Measurements from ENCODE around the gene SORCS1. TPM values are rescaled to one million over a fixed set of nuclear protein-coding genes. Genes with fewer than 3 reads are reported as not detected.

Gene SORCS1
- total RNA-seq, 2 donors from 2014 or later, result not detected

DNA sequence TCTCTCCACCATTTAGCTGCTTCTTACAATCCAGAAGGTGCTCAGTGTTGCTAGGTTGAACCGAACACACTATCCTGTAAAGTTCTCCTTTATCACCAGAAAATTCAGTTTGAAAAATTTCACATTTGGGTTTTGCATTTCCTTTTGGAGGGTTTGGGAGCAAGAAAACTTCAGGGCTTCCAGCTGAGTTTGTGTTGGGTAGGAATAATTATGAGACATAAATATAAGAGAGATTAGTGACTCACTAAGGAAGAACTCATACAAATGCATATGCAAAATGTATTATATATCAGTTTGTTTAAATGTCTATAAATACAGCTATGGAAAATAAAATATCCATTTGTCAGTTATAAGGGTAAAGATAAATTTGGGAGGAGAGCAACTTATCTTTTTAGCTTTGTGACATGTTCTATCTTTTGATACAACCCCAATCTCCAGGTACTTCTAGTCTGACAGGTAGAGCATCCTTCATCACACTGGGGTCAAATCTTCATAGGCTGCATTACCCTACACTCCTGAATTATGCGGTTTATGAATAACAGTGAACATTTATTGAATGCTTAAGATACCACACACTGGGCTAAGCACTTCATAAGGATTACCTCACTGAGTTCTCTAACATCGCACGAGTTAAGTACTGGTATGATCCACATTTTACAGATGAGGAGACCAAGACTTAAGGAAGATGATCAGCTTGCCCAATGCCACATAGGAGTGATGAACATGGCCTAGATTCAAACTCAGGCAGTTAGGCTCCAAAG lies 304.4 kb downstream of the SORCS1 start:
- peaks cover 7 to 12% of the 10 kb centered on the region in 2 donors for H3K9me3 Mint-ChIP-seq
- H3K36me3 Mint-ChIP-seq, result peaks cover 0 to 6% of the 10 kb centered on the region in 2 donors
- DNase-seq (ENCODE audit: low spot score in 2 of 2), result no peak
- ATAC-seq, result no peak
- H3K27ac Mint-ChIP-seq, result no peak overlapping the region

DNA sequence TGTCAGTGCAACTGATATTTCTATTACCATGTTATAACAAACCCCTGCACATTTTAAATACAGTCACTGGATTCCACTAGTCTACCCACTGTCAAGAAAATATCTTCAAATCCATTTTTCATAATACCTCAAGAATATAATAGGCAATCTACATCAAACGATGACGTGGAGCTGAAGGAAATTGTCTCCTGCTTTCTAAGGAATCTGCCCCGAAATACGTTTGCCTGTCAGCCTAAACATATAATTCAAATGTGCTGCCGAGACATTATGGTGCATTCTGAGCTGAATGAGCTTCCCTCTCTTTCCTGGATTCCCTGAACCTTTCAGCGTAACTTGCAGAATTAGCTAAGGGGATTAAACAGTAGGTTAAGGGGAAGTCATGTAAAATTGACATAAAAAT lies 306.8 kb downstream of the SORCS1 start:
- no peak for DNase-seq (ENCODE audit: low spot score in 2 of 2)
- Mint-ChIP-seq H3K27ac (no peak overlapping the region), H3K9me3 (peaks cover 10 to 22% of the 10 kb centered on the region in 2 donors), H3K36me3 (peaks cover 0 to 10% of the 10 kb centered on the region in 2 donors)
- ATAC-seq, result no peak

DNA sequence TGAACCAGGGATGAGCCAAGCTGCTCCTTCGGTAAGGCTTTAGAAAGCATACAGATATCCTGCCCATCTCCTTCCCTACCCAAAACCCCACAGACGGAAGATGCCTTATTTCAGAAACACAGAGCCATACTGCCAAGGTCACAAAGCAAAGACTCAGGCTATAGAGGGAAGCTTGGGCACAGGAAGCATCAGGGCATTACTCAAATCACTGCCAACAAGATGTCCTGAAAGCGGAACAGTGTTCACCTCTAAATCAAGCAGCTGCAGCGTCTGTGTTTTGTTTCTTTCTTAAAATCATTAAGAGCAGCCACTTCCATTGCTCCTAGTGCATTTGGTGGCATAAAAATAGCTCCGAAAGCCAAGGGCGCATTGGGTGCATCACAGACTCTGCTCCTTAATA lies 307.3 kb downstream of the SORCS1 start:
- ATAC-seq (no peak), DNase-seq (ENCODE audit: low spot score in 2 of 2) (no peak)
- H3K27ac Mint-ChIP-seq, result no peak overlapping the region
- peaks cover 0 to 10% of the 10 kb centered on the region in 2 donors for H3K36me3 Mint-ChIP-seq
- H3K9me3 Mint-ChIP-seq, result peaks cover 10 to 22% of the 10 kb centered on the region in 2 donors

DNA sequence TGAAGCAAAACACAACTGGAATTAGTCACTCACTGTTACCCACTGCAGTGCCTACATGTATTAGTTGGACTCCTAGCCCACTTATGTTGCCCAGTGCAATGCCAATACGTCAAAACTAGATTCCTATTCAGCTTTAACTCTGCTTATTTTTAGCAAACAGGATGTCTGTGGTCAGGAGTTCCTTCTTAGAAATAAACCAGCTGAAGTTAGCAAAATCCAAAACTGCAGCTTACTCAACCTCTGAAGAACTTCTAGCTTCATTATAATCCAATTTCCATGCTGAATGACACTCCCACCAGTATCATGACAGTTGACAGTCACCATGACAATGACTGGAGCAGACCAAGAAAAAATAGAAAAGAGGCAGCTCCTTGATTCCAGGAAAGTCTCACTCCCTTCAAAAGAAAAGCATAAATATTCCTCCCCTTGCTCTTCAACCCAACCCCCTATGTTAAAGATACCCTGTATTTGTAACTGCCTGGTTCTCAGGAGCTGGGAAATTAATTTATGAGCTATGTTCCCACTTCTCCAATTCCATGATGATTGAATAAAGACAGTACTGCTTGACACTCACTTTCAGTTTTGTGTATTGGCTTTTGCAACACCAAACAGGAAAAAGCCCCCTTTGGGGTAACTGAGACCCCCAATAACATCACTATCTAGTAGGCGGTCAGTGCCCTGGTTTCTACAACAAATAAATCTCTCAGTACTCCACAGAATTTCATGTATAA lies 327.4 kb downstream of the SORCS1 start:
- DNase-seq (ENCODE audit: low spot score in 2 of 2), result no peak
- H3K9me3 Mint-ChIP-seq, result peaks cover 0 to 8% of the 10 kb centered on the region in 2 donors
- ATAC-seq, result peak in 1 of 2 donors; percentile 76
- H3K36me3 Mint-ChIP-seq, result no peaks in the 10 kb centered on the region
- peak overlapping the region in 1 of 2 donors; percentile 29 for H3K27ac Mint-ChIP-seq

DNA sequence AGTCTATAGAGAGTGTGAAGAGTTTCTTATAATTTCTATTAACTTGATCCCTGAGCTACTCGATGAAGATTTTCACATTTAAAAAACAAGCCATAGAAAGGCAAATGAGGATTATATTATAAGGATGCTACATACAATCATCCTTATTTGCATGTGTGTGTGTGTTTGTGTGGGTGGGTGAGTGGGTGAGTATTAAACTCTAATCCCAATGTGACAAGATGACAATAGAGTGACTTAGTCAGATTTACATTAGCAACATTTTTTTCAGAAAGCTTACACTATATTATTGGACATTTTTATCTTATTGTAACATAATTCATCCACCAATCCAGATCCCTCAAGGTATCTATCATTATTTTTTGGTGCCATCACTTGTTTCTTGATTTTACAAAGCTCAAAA lies 331.7 kb downstream of the SORCS1 start:
- Mint-ChIP-seq H3K27ac (no peak overlapping the region), H3K9me3 (no peaks in the 10 kb centered on the region), H3K36me3 (no peaks in the 10 kb centered on the region)
- ATAC-seq (no peak), DNase-seq (ENCODE audit: low spot score in 2 of 2) (no peak)

DNA sequence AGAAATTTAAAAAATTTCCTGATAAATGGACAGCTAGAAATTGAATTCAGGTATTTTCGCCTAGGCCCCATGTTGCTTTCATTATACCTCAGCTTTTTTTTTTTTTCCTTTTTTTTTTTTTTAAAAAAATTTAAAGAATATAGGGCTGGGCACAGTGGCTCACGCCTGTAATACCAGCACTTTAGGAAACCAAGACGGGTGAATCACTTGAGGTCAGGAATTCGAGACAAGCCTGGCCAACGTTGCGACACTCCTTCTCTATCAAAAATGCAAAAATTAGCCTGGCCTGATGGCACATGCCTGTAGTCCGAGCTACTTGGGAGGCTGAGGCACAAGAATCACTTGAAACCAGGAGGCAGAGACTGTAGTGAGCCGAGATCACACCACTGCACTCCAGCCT lies 334.0 kb downstream of the SORCS1 start:
- no peak for ATAC-seq
- DNase-seq (ENCODE audit: low spot score in 2 of 2), result no peak
- Mint-ChIP-seq H3K36me3 (no peaks in the 10 kb centered on the region), H3K9me3 (no peaks in the 10 kb centered on the region), H3K27ac (no peak overlapping the region)

DNA sequence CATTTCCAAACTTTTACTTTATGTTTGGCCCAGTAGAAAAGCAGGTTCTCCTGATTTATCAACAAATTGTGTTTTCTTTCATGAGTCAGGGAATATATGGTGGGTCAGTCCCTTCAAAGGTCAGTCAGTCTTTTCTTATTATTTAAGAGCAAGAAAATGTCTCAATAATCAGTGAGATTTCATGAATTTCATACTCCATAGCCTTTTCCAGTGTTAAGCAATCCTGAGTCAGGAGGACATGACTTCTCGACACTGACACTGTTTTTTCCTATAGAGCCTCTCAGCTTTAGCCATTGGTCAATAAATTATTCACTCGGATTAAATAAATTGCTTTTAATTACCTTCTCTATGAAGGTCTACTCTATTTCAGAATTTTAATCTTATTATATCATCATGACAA lies 334.5 kb downstream of the SORCS1 start:
- DNase-seq (ENCODE audit: low spot score in 2 of 2) (no peak), ATAC-seq (no peak)
- Mint-ChIP-seq H3K9me3 (no peaks in the 10 kb centered on the region), H3K36me3 (no peaks in the 10 kb centered on the region), H3K27ac (no peak overlapping the region)

DNA sequence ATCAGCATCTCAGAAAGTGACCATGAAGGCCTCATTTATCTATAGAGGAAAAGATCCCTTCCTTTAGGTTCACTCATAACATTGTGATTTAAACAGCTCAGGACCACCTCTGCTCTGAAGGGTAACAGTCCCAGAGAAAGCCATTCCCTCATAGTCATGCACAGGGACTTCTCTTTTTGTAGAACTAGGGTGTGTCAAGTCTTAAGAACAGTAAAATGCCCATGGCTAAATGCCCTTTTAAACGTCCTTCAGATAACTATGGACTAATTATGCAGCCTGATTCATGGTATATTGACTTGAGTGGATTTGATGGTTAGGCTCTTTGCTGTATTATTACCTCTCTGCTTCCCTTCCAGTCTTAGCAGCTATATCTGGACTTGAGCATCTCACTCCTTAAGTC lies 337.8 kb downstream of the SORCS1 start:
- Mint-ChIP-seq H3K9me3 (no peaks in the 10 kb centered on the region), H3K36me3 (no peaks in the 10 kb centered on the region), H3K27ac (no peak overlapping the region)
- ATAC-seq, result no peak
- no peak for DNase-seq (ENCODE audit: low spot score in 2 of 2)

DNA sequence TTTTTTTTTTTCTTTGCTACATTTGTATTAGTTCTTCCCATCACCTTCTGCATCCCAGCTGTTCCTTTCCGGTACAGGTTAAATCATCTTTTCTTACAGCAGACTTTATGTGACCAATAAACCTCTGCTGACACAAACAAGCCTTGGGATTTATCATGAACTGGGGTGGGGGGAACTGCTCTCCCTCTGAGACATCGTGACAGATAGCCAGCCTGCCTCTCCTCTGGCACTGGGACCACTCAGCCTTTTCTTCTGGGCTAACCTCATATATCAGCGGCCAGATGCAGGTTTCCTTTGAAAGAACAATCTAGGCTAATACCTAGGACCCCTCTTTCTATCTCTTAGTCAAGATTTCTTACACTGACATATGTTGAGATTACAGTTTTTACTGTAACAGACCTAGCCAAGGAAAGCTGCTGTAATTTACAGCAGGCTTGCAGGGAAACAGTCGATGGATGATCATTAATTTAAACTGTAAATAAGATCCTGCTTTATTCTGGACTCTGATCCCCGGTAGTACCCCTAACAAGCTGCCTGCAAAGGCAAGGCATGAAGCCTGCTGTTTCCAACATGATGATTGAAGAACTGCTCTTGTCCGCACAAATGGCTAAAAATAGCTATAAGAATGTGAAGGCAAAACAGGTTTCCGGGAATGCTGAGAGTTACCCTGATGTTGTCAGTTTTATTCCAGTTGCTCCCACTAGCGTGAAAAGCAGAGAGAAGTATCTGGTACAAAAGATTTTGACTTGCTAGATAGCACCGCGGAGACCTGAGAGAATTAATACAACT lies 338.7 kb downstream of the SORCS1 start:
- DNase-seq (ENCODE audit: low spot score in 2 of 2) (no peak), ATAC-seq (no peak)
- H3K36me3 Mint-ChIP-seq, result no peaks in the 10 kb centered on the region
- no peaks in the 10 kb centered on the region for H3K9me3 Mint-ChIP-seq
- H3K27ac Mint-ChIP-seq, result no peak overlapping the region

DNA sequence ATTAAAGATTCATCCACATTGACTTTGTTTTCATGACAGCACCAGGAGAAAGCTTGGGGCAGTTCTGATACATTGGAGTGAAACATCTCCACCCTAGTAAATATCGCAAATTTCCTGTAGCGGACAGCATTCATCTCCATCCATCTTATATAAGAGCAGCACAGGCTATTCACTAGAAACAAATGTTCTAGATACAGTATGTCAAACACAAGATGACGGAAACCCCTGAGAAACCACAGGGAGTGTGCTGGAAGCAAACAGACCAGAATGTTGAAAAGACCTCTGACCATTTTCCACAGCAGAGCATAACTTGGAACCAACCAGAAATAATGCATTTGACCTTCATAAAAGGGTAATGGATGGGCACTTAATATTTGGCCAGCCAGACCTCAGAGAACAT lies 343.9 kb downstream of the SORCS1 start:
- Mint-ChIP-seq H3K9me3 (no peaks in the 10 kb centered on the region), H3K36me3 (no peaks in the 10 kb centered on the region), H3K27ac (no peak overlapping the region)
- ATAC-seq (no peak), DNase-seq (ENCODE audit: low spot score in 2 of 2) (no peak)

DNA sequence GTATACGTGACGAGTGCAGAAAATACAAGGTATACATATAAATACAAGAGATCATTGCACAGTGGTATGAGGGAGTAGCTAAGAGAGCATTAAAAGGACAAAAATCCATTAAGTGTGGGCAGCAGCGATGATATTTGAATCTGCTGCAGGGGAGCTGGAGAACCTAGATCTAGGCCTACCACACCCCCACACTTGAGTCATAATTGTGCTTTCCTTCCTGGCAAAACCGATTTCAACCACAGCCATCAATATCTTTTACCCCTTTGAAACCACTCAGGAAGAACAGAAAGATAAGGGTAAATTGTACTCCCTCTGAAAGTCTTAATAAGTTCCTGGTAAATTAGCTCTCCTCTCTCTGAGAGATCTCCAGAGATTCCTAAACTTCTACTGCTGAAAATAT lies 345.0 kb downstream of the SORCS1 start:
- Mint-ChIP-seq H3K9me3 (no peaks in the 10 kb centered on the region), H3K27ac (no peak overlapping the region), H3K36me3 (no peaks in the 10 kb centered on the region)
- no peak for ATAC-seq
- no peak for DNase-seq (ENCODE audit: low spot score in 2 of 2)

DNA sequence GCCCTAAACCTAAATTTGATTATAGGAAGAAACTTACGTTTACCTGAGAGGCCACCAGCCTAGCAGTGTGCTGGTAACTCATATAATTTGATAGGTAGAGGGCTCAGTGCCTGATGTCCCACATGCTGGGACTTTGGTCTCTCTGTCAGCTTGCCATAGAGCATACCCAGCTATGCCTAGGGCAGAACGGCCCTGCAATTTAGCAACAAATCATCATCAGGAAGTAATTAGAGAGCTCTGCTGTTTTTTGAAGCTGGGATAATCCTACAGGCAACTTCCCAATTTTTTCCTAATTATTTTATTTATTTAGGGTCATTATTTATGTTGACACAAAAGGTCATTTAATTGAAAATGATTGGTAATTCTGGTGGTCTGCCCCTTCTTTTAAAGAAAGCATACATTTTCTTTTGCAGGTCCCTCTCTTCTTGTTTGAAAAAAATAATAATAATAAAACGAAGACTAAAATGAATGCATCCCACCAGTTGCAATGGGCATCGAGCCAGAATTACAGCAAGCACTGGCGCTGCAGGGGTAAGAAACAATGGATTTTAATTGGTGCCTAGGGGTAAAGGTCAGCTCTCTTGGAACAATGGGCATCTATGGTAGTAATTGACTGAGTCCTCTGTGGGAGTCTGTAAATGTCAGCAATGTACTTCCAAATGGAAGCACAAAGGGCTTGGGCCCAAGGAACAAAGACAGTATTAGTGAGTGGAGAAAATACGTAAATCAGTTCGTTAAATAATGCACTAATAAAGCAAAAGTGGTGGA lies 348.0 kb downstream of the SORCS1 start:
- ATAC-seq (no peak), DNase-seq (ENCODE audit: low spot score in 2 of 2) (no peak)
- Mint-ChIP-seq H3K27ac (no peak overlapping the region), H3K36me3 (no peaks in the 10 kb centered on the region), H3K9me3 (no peaks in the 10 kb centered on the region)

DNA sequence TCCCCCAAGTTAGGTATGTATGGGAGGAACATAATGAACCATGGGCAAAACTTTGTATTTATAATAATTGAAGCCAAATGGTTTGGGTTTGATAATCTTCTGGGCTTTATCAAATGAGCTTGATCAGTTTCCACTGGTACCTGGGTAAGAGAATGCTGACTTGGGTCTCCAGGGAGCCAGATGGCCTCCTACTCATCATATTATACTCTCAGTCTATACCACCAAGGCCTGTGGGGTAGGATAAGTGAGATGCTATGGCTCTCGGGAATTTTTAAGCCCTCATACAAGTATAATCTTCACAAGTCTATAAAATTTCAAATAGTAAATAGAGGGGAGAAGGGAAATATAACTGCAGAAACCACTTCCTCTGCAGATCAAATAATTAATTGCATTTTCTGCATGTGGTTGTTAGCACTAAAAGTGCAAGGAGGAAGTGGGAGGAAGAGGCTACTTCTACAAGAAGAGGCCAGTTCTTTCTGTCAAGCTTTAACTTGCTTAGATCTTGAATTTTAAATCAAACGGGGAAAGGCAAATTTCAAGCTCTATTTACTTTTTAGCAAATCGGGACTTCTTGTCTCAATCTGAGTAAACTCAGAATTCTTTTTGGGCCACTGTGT lies 349.0 kb downstream of the SORCS1 start:
- H3K9me3 Mint-ChIP-seq, result no peaks in the 10 kb centered on the region
- H3K27ac Mint-ChIP-seq, result no peak overlapping the region
- no peak for ATAC-seq
- H3K36me3 Mint-ChIP-seq, result no peaks in the 10 kb centered on the region
- DNase-seq (ENCODE audit: low spot score in 2 of 2), result no peak

DNA sequence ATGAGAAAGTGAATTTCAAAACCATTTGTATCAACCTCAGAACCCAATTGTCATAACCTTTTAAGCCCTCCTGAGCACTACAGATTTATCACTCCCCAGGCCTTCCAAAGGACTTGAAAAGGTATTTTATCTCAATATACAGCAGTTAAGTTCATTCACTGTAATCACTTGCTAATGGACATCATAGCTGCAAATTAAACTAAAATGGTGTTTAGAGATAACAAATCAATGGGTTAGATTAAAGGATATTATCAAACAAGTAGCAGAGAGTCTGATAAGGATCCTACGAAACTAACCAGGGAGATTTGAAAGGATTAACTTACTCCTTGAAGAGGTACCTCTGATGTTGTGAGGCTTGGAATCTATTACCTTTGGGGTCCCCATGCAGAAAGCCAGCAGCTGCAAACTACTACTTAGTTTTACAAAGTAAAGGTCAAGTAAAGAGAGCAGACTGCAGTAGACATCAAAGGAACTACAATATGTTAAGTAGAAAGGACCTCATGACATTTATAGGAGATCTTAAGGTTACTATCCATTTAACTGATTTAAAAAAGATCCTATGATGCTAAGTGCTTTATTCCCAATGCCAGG lies 359.4 kb downstream of the SORCS1 start:
- ATAC-seq (no peak), DNase-seq (ENCODE audit: low spot score in 2 of 2) (no peak)
- Mint-ChIP-seq H3K27ac (no peak overlapping the region), H3K36me3 (peaks cover 4 to 5% of the 10 kb centered on the region in 2 donors), H3K9me3 (peaks cover 4 to 9% of the 10 kb centered on the region in 2 donors)

DNA sequence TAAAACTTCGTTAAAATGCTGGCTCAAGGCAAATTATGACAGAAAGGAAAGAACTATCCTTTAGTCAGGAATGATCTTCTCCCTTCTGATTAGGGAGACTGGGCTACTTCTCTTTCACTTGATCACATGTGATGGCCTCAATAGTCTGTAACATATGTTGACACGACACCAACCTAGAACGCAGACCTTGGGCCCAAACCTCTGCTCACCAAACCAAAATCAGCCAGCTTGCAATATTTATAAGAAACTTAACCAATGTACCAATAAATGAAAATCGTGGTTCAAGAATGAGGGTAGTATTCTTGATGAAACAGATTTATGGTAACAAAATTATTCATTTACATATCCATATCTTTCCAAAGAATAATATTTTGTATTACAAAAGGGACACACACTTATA lies 361.6 kb downstream of the SORCS1 start:
- Mint-ChIP-seq H3K36me3 (peaks cover 4 to 5% of the 10 kb centered on the region in 2 donors), H3K9me3 (peaks cover 9 to 13% of the 10 kb centered on the region in 2 donors), H3K27ac (no peak overlapping the region)
- no peak for ATAC-seq
- DNase-seq (ENCODE audit: low spot score in 2 of 2), result no peak

DNA sequence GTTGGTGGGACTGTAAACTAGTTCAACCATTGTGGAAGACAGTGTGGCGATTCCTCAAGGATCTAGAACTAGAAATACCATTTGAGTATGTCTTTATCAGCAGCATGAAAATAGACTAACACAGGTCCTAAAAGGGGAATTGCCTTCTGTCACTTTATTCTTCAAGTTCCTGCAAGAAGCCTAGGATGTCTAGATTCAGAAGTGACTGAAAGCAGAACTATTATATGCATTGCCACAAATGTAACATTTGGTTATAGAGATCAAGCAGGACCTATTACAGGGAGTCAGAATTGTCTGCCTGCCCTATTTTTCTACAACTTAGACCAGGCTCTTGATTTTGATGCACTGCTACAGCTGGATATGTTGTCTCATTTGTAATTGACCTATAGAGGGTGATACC lies 364.7 kb downstream of the SORCS1 start:
- ATAC-seq (no peak), DNase-seq (ENCODE audit: low spot score in 2 of 2) (no peak)
- peaks cover 9 to 14% of the 10 kb centered on the region in 2 donors for H3K9me3 Mint-ChIP-seq
- no peak overlapping the region for H3K27ac Mint-ChIP-seq
- peaks cover 4 to 5% of the 10 kb centered on the region in 2 donors for H3K36me3 Mint-ChIP-seq

Data from activated naive CD4-positive, alpha-beta T cell treated with anti-CD3 and anti-CD28 coated beads, Interleukin-2, amount 50 U/mL, for 72 hours (primary cell).